Loucy (cell line): Measurements from ENCODE around the gene HMCN1.

Source experiments
- H2AFZ ChIP-seq: fragments of 200-600 bp; sonication (generic); 2 replicates; pipeline ENCODE4 v1.6.0; 2016; ENCODE audit warnings: antibody characterized with exemption, mild to moderate bottlenecking, low read length, moderate library complexity
- H3F3A ChIP-seq: fragments of 200-600 bp; 2 replicates; pipeline ENCODE4 v1.6.0; 2016; ENCODE audit warnings: antibody characterized with exemption, low read depth, mild to moderate bottlenecking
- H3K27me3 ChIP-seq: fragments of 200-600 bp; sonication (generic); 2 replicates; pipeline ENCODE4 v1.6.1; 2014; ENCODE audit warnings: low read length, mild to moderate bottlenecking; ENCODE audit not compliant: insufficient read depth, poor library complexity, severe bottlenecking
- H3K36me3 ChIP-seq: fragments of 200-600 bp; sonication (generic); 2 replicates; pipeline ENCODE4 v1.6.1; 2016; ENCODE audit warnings: low read length; ENCODE audit not compliant: insufficient read depth
- H3K4me1 ChIP-seq: fragments of 200-600 bp; sonication (generic); 2 replicates; pipeline ENCODE4 v1.5.1; 2014; ENCODE audit warnings: low read length, mild to moderate bottlenecking; ENCODE audit not compliant: insufficient read depth, poor library complexity, severe bottlenecking
- H3K4me2 ChIP-seq: fragments of 200-600 bp; sonication (generic); 2 replicates; pipeline ENCODE4 v1.6.0; 2014; ENCODE audit warnings: antibody characterized with exemption, low read length, low read depth, mild to moderate bottlenecking; ENCODE audit not compliant: poor library complexity, severe bottlenecking
- H3K4me3 ChIP-seq: fragments of 200-600 bp; sonication (generic); 2 replicates; pipeline ENCODE4 v1.5.1; 2014; ENCODE audit warnings: low read length, mild to moderate bottlenecking, mixed read lengths; ENCODE audit not compliant: poor library complexity, severe bottlenecking
- H3K79me2 ChIP-seq: fragments of 200-600 bp; sonication (generic); 2 replicates; pipeline ENCODE4 v1.6.1; 2014; ENCODE audit warnings: low read length; ENCODE audit not compliant: insufficient read depth
- H3K9ac ChIP-seq: fragments of 200-600 bp; sonication (generic); 2 replicates; pipeline ENCODE4 v1.6.0; 2014; ENCODE audit warnings: mild to moderate bottlenecking, low read depth, low read length, moderate library complexity; ENCODE audit not compliant: poor library complexity, severe bottlenecking
- H3K9me2 ChIP-seq: fragments of 200-600 bp; sonication (generic); replicated peaks from 2 replicates; pipeline ENCODE4 v1.6.1; 2016; ENCODE audit warnings: low read depth, low read length, mixed read lengths
- H3K9me3 ChIP-seq: fragments of 200-600 bp; sonication (generic); 2 replicates; pipeline ENCODE4 v1.6.1; 2014; ENCODE audit warnings: mild to moderate bottlenecking, antibody characterized with exemption, low read length, low read depth; ENCODE audit not compliant: insufficient read depth
- H4K20me1 ChIP-seq: fragments of 200-600 bp; sonication (generic); 2 replicates; pipeline ENCODE4 v1.6.0; 2014; ENCODE audit warnings: antibody characterized with exemption, low read length, mild to moderate bottlenecking; ENCODE audit not compliant: insufficient read depth, poor library complexity, severe bottlenecking
- EZH2phosphoT487 ChIP-seq: fragments of 200-600 bp; IDR thresholded peaks from 2 replicates; pipeline ENCODE4 v1.6.1; 2018; ENCODE audit warnings: antibody characterized with exemption, mild to moderate bottlenecking, moderate library complexity, borderline replicate concordance
- TF ChIP-seq, protein P1 (sequence below): fragments of 200-600 bp; sonication (generic); conservative IDR thresholded peaks from 2 replicates; pipeline ENCODE4 v1.5.1; 2014; ENCODE audit warnings: mild to moderate bottlenecking, antibody characterized with exemption, low read length

The HMCN1 gene

DNA sequence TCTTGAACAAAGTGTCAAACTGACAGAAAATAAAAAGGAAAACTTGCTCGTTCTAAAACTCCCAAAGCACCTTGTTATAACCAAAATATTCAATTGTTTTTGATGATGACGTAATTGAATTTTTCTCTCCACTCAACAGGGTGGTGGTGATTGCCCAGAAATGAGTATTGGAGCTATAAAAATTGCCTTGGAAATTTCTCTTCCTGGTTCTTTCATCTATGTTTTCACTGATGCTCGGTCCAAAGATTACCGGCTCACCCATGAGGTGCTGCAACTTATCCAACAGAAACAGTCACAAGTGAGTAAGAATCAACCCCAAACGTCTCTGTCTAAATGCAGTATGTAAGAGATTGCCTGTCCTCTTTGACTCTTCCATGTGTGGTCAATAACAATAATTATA lies 130.1 kb downstream of the HMCN1 start:
- no peaks in the 10 kb centered on the region for H3K9me3 ChIP-seq
- H3F3A ChIP-seq: no peaks in the 10 kb centered on the region
- no peaks in the 10 kb centered on the region for H4K20me1 ChIP-seq
- no peak overlapping the region for H3K4me2 ChIP-seq
- no peak overlapping the region for H2AFZ ChIP-seq
- H3K27me3 ChIP-seq: no peaks in the 10 kb centered on the region
- no peaks in the 10 kb centered on the region for H3K79me2 ChIP-seq
- no peak overlapping the region for H3K9ac ChIP-seq
- no peaks in the 10 kb centered on the region for H3K4me1 ChIP-seq
- TF ChIP-seq, protein P1, sequence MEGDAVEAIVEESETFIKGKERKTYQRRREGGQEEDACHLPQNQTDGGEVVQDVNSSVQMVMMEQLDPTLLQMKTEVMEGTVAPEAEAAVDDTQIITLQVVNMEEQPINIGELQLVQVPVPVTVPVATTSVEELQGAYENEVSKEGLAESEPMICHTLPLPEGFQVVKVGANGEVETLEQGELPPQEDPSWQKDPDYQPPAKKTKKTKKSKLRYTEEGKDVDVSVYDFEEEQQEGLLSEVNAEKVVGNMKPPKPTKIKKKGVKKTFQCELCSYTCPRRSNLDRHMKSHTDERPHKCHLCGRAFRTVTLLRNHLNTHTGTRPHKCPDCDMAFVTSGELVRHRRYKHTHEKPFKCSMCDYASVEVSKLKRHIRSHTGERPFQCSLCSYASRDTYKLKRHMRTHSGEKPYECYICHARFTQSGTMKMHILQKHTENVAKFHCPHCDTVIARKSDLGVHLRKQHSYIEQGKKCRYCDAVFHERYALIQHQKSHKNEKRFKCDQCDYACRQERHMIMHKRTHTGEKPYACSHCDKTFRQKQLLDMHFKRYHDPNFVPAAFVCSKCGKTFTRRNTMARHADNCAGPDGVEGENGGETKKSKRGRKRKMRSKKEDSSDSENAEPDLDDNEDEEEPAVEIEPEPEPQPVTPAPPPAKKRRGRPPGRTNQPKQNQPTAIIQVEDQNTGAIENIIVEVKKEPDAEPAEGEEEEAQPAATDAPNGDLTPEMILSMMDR: no peak
- no peak for TF ChIP-seq EZH2phosphoT487
- H3K9me2 ChIP-seq: no peaks in the 10 kb centered on the region
- H3K36me3 ChIP-seq: no peaks in the 10 kb centered on the region
- H3K4me3 ChIP-seq: no peak overlapping the region

DNA sequence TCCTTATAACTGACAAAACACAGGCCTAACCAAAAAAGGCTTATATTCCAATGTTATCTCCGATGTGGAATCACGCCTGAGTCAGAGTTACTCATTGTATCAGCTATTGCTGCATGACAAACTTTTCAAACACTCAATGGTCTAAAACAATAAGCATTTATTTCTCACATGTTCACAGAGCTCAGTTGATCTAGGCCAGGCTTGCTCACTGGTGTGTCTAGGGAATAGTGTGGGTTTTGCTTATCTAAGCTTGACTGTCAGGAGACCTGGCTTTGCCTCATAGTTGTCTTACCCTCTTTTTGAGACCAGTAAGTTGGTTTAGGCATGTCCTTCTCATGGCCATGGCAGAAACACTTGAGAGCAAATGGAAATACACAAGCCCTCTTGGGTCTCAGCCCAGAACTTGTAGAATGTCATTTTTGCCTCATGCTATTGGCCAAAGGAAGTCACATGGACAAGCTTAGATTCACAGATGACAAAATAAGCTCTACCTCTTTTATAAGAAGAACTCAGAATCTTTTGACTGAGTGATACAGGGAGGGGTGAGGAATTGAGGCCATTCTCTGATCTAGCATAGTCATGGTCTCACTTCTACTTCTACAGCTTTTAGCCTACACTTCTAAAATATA lies 130.8 kb downstream of the HMCN1 start:
- Histone ChIP-seq H2AFZ (0 out of 2 replicates have a peak overlapping the region, but pooled peaks have one; percentile 16), H3K9ac (no peak overlapping the region), H3K79me2 (no peaks in the 10 kb centered on the region), H3K9me2 (no peaks in the 10 kb centered on the region), H3K36me3 (no peaks in the 10 kb centered on the region), H3K27me3 (no peaks in the 10 kb centered on the region), H3K4me3 (no peak overlapping the region), H3K4me1 (no peaks in the 10 kb centered on the region), H3K4me2 (no peak overlapping the region), H4K20me1 (no peaks in the 10 kb centered on the region), H3K9me3 (no peaks in the 10 kb centered on the region), H3F3A (no peaks in the 10 kb centered on the region)
- no peak for TF ChIP-seq EZH2phosphoT487
- TF ChIP-seq, protein P1: no peak

DNA sequence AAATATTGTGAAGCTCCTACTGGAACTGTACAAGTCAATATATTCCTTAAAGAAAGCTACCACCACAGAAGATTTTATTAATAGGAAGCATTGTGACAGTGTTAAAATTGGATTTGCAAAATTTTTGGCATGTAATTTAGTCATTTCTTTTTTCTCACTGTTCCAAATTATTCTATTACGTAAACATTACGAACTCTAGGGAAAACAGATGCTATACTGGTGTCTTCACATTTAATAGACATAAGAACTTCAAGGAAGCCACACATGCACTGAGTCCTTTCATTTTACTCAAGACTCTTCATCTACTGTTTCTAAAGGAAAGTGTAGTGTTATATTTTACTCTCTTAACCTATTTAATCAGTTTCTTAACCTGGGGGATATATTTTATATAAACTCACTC lies 135.4 kb downstream of the HMCN1 start:
- H2AFZ ChIP-seq: no peak overlapping the region
- no peaks in the 10 kb centered on the region for H3K9me3 ChIP-seq
- H3K27me3 ChIP-seq: no peaks in the 10 kb centered on the region
- no peaks in the 10 kb centered on the region for H3F3A ChIP-seq
- no peak for TF ChIP-seq EZH2phosphoT487
- TF ChIP-seq, protein P1: no peak
- no peaks in the 10 kb centered on the region for H4K20me1 ChIP-seq
- no peaks in the 10 kb centered on the region for H3K9me2 ChIP-seq
- no peaks in the 10 kb centered on the region for H3K4me1 ChIP-seq
- H3K36me3 ChIP-seq: no peaks in the 10 kb centered on the region
- H3K4me3 ChIP-seq: no peak overlapping the region
- no peak overlapping the region for H3K9ac ChIP-seq
- no peak overlapping the region for H3K4me2 ChIP-seq
- H3K79me2 ChIP-seq: no peaks in the 10 kb centered on the region
